CD14-positive monocyte (primary cell): ENCODE measurements around the gene CRBN. TPM values are rescaled to one million over a fixed set of nuclear protein-coding genes. Genes with fewer than 3 reads are reported as not detected.

ENCODE experiments used
- DNase-seq, 3 donors: peaks; one replicate each; pipeline ENCODE4 v3.0.0-alpha.2; 2011 to 2022
- H2AFZ ChIP-seq: 2 replicates; pipeline ENCODE4 v1.6.0; 2012; ENCODE audit warnings: mild to moderate bottlenecking, low read depth, low read length, inconsistent platforms; ENCODE audit not compliant: insufficient read depth, poor library complexity, severe bottlenecking
- H3K27ac ChIP-seq, 2 donors: 1 replicate in 1 of 2; 2 replicates in 1 of 2; pipeline ENCODE4 v1.5.1; 2012 to 2013; ENCODE audit warnings: low read length in 2 of 2, control low read depth in 1 of 2, inconsistent platforms in 1 of 2, low read depth in 1 of 2, mild to moderate bottlenecking in 1 of 2
- H3K27me3 ChIP-seq, 2 donors: one replicate each; pipeline versions ENCODE4 v1.6.0 to v1.6.1; 2011 to 2013; ENCODE audit warnings: low read length in 2 of 2; ENCODE audit not compliant: control insufficient read depth in 2 of 2, insufficient read depth in 2 of 2
- H3K36me3 ChIP-seq, 2 donors: replicated peaks in 1 of 2; 1 replicate in 1 of 2; 2 replicates in 1 of 2; pipeline versions ENCODE4 v1.5.1 to v1.6.1; 2012 to 2013; ENCODE audit warnings: low read length in 2 of 2, control low read depth in 1 of 2, inconsistent platforms in 1 of 2, mild to moderate bottlenecking in 1 of 2; ENCODE audit not compliant: insufficient read depth in 2 of 2, control insufficient read depth in 1 of 2
- H3K4me1 ChIP-seq, 2 donors: 1 replicate in 1 of 2; 2 replicates in 1 of 2; pipeline versions ENCODE4 v1.5.1 to v1.6.1; 2012 to 2013; ENCODE audit warnings: low read length in 2 of 2, control low read depth in 1 of 2, inconsistent platforms in 1 of 2, mild to moderate bottlenecking in 1 of 2, moderate library complexity in 1 of 2; ENCODE audit not compliant: insufficient read depth in 2 of 2, control insufficient read depth in 1 of 2
- H3K4me2 ChIP-seq: replicated peaks from 2 replicates; pipeline ENCODE3; 2012; ENCODE audit warnings: low read length, moderate library complexity, mild to moderate bottlenecking; ENCODE audit not compliant: poor library complexity, severe bottlenecking; ENCODE audit errors: extremely low read depth
- H3K4me3 ChIP-seq, 3 experiments: fragments of 200-600 bp in 1 of 3; sonication (generic) in 1 of 3; replicated peaks in 1 of 3; 1 replicate in 2 of 3; 2 replicates in 1 of 3; pipeline ENCODE4 v1.5.1; 2011 to 2013; ENCODE audit warnings: low read length in 3 of 3, mild to moderate bottlenecking in 3 of 3, control low read depth in 2 of 3, low read depth in 2 of 3, inconsistent platforms in 1 of 3, moderate library complexity in 1 of 3
- H3K79me2 ChIP-seq: 2 replicates; pipeline ENCODE4 v1.6.0; 2012; ENCODE audit warnings: mild to moderate bottlenecking, control low read depth, inconsistent platforms, low read length, moderate library complexity; ENCODE audit not compliant: insufficient read depth
- H3K9ac ChIP-seq: 2 replicates; pipeline ENCODE4 v1.6.0; 2017; ENCODE audit warnings: low read length, mild to moderate bottlenecking; ENCODE audit not compliant: insufficient read depth, poor library complexity, severe bottlenecking
- H3K9me3 ChIP-seq, 2 donors: replicated peaks in 1 of 2; 1 replicate in 1 of 2; 2 replicates in 1 of 2; pipeline versions ENCODE4 v1.5.1 to v1.6.1; 2012 to 2013; ENCODE audit warnings: low read length in 2 of 2, control low read depth in 1 of 2; ENCODE audit not compliant: control insufficient read depth in 1 of 2, insufficient read depth in 1 of 2
- H4K20me1 ChIP-seq: 2 replicates; pipeline ENCODE4 v1.6.0; 2012; ENCODE audit warnings: mild to moderate bottlenecking, low read length, control low read depth, moderate library complexity; ENCODE audit not compliant: insufficient read depth
- H3K27ac Mint-ChIP-seq, 7 donors: one replicate each; pipeline ENCODE4 v1.8.0; 2020; ENCODE audit warnings: mild to moderate bottlenecking in 7 of 7, mixed read lengths in 7 of 7, moderate library complexity in 6 of 7, inconsistent platforms in 2 of 7
- H3K27me3 Mint-ChIP-seq, 3 donors: one replicate each; pipeline ENCODE4 v1.8.0; 2021 to 2022; ENCODE audit warnings: low read depth in 3 of 3, mild to moderate bottlenecking in 3 of 3, mixed read lengths in 3 of 3, moderate library complexity in 3 of 3, inconsistent platforms in 1 of 3
- H3K36me3 Mint-ChIP-seq, 2 donors: one replicate each; pipeline ENCODE4 v1.8.0; 2020; ENCODE audit warnings: mixed read lengths in 2 of 2, inconsistent platforms in 1 of 2, mild to moderate bottlenecking in 1 of 2
- H3K4me1 Mint-ChIP-seq: one replicate; pipeline ENCODE4 v1.8.0; 2020; ENCODE audit warnings: mild to moderate bottlenecking, mixed read lengths
- H3K4me3 Mint-ChIP-seq, 2 donors: one replicate each; pipeline ENCODE4 v1.8.0; 2020; ENCODE audit warnings: mild to moderate bottlenecking in 2 of 2, mixed read lengths in 2 of 2, moderate library complexity in 1 of 2
- H3K9me3 Mint-ChIP-seq, 7 donors: one replicate each; pipeline ENCODE4 v1.8.0; 2020 to 2022; ENCODE audit warnings: mixed read lengths in 7 of 7, mild to moderate bottlenecking in 6 of 7, moderate library complexity in 6 of 7, inconsistent platforms in 2 of 7
- CTCF ChIP-seq: fragments of 200-600 bp; IDR thresholded peaks from one replicate; pipeline ENCODE4 v1.8.0; 2022; ENCODE audit warnings: antibody characterized with exemption, mild to moderate bottlenecking
- WGBS: methylation state at CpG from one replicate; pipeline ENCODE4 v1.1.5; 2013; ENCODE audit warnings: missing lambda C conversion rate; ENCODE audit not compliant: insufficient coverage; 5-methylcytosine and 5-hydroxymethylcytosine counted together
- intact Hi-C, 2 donors: fragments of 100-400 bp; cut with micrococcal nuclease; formaldehyde crosslinking; loops; one replicate each; pipeline versions ENCODE4 v1.15.0 to v1.15.1; 2023
- polyA plus RNA-seq, 3 donors: library from polyadenylated mRNA; depleted of rRNA in 1 of 3; unstranded in 2 of 3; stranded (reverse) in 1 of 3; fragments of 300-500 nt in 2 of 3; fragments of >200 nt in 1 of 3; fragmentation: Illumina TruSeq in 2 of 3; gene quantifications; 1 replicate in 2 of 3; 2 replicates in 1 of 3; pipeline ENCODE4 v1.2.3, GENCODE V29; 2012 to 2021

The CRBN gene
- polyA plus RNA-seq, 3 donors = 53.1 to 98.3 (median 96.1) TPM

GRCh38 chr3:3105815-3106214, 73.7 kb downstream of the CRBN start:
- Histone ChIP-seq H3K27ac (no peak overlapping the region), H3K4me3 (no peak overlapping the region), H3K27me3 (no peaks in the 10 kb centered on the region), H3K4me2 (no peak overlapping the region), H3K9me3 (no peaks in the 10 kb centered on the region), H3K4me1 (no peaks in the 10 kb centered on the region), H2AFZ (no peak overlapping the region), H4K20me1 (no peaks in the 10 kb centered on the region), H3K79me2 (no peaks in the 10 kb centered on the region), H3K36me3 (no peaks in the 10 kb centered on the region), H3K9ac (no peak overlapping the region)
- no peaks in the 10 kb centered on the region for H3K36me3 Mint-ChIP-seq
- intact Hi-C loops = no loop called here
- peaks cover 2 to 7% (median 5%) of the 10 kb centered on the region in 3 donors for H3K27me3 Mint-ChIP-seq
- TF ChIP-seq CTCF = no peak
- peaks cover 0 to under 1% (median 0%) of the 10 kb centered on the region in 7 donors for H3K9me3 Mint-ChIP-seq
- no peak overlapping the region for H3K4me3 Mint-ChIP-seq
- no CpG with 5 or more reads among the region's 4 CpGs for WGBS
- H3K4me1 Mint-ChIP-seq = peaks cover 2% of the 10 kb centered on the region
- no peak overlapping the region for H3K27ac Mint-ChIP-seq
- DNase-seq = no peak

GRCh38 chr3:3105246-3105645, 74.2 kb downstream of the CRBN start:
- Histone ChIP-seq H3K9me3 (no peaks in the 10 kb centered on the region), H4K20me1 (no peaks in the 10 kb centered on the region), H2AFZ (no peak overlapping the region), H3K36me3 (no peaks in the 10 kb centered on the region), H3K4me1 (no peaks in the 10 kb centered on the region), H3K4me2 (no peak overlapping the region), H3K27me3 (no peaks in the 10 kb centered on the region), H3K9ac (no peak overlapping the region), H3K4me3 (no peak overlapping the region), H3K27ac (no peak overlapping the region), H3K79me2 (no peaks in the 10 kb centered on the region)
- no peak overlapping the region for H3K4me3 Mint-ChIP-seq
- H3K9me3 Mint-ChIP-seq = peaks cover 0 to 3% (median 0%) of the 10 kb centered on the region in 7 donors
- DNase-seq = no peak
- no peaks in the 10 kb centered on the region for H3K4me1 Mint-ChIP-seq
- peaks cover 0 to 7% (median 5%) of the 10 kb centered on the region in 3 donors for H3K27me3 Mint-ChIP-seq
- no peaks in the 10 kb centered on the region for H3K36me3 Mint-ChIP-seq
- WGBS = 100% methylated on average over 1 of the region's 3 CpGs
- TF ChIP-seq CTCF = no peak
- intact Hi-C loops = no loop called here
- H3K27ac Mint-ChIP-seq = no peak overlapping the region
